ENCODE results near the gene IRF9. TPM values are rescaled to one million over a fixed set of nuclear protein-coding genes. Genes with fewer than 3 reads are reported as not detected.

The IRF9 gene
- total RNA-seq, 1 donor from 2014 or later = 25.1 TPM

DNA sequence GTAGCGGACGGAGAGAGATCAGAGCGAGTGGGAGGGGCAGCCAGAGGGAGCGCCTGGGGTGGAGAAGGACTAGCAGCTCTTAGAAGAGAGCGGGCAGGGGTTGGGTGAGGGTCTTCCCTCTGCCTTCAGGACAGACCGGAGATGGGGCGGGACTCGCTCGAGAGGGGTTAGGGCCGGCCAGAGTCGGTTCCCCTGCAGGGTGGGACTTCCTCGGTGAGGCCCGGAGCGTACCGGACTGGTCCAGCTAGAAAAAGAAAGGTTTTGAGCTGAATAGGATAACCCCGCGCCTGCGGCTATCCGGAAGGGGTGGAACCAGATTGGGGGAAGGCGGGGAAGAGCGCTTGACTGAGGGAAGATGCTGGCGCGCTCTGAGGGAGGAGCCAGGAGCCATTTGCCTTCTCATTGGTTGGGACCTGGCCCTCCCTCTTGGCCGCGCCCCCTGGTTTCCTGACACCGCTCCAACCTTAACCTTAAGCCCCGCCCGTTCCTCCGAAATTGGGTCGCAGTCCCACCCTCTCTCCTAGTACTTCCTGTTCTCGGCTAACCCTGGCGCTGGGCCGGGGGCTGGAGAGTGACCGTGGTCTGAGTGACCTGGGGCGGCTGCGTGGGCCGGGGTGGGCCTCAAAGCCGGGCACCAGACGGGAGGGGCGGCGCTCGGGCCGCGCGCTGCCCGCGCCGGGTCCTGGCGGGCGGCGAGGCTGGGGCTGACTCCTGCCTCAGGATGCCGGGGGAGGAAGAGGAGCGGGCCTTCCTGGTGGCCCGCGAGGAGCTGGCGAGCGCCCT, 13.9 kb upstream of the IRF9 start, which contains the start of gene RNF31:
RNF31 (plus strand) TSS at position 521 of the 783 bp plus-strand sequence; CDS start at position 722, 201 bp downstream.
- peak; percentile 87 for ATAC-seq
- DNase-seq (ENCODE audit: low spot score) = peak; percentile 98

DNA sequence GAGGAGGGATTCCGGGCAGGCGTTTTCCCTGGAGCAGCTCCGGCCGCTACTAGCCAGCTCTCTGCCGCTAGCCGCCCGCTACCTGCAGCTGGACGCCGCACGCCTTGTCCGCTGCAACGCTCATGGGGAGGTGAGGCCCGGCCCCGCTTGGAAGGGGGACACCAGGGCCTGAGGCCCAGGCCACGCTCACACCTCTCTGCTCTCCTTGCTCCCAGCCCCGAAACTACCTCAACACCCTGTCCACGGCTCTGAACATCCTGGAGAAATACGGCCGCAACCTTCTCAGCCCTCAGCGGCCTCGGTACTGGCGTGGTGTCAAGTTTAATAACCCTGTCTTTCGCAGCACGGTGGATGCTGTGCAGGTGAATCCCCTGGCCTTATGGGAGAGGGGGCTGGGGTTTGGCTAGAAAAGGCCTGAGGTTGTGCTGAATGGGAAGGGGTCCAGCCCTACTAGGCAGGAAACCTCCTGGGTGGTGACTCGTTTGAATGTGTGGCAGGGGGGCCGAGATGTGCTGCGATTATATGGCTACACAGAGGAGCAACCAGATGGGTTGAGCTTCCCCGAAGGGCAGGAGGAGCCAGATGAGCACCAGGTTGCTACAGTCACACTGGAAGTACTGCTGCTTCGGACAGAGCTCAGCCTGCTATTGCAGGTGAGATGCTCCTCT, 13.2 kb upstream of the IRF9 start:
- DNase-seq (ENCODE audit: low spot score) = no peak
- peak; percentile 0 for ATAC-seq

DNA sequence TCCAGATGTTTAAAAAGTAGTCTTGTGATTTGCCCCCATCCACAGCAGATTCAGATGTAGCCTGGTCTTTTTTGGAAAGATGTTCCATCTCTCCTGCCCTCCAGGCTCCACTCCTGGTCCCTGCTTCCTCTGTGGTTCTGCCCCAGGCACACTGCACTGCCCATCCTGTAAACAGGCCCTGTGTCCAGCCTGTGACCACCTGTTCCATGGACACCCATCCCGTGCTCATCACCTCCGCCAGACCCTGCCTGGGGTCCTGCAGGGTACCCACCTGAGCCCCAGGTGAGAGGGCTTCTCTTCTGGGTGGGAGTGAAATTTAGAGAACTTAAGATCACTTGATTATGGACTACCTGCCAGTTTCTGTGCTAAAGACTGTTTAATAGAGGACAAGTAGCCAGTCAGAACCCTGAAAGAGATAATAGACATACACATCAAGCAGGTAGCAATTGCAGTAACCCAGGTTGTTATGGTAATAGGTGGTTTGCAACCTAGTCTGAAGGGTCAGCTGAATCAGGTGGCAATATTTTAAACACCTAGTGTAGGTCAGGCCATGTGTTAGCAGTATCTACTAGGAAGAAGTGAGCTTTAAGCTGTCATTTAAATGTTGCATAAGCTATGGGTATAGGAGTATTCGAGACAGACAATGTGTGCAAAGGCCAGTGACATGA, 11.6 kb upstream of the IRF9 start:
- no peak for ATAC-seq
- DNase-seq (ENCODE audit: low spot score) = no peak

DNA sequence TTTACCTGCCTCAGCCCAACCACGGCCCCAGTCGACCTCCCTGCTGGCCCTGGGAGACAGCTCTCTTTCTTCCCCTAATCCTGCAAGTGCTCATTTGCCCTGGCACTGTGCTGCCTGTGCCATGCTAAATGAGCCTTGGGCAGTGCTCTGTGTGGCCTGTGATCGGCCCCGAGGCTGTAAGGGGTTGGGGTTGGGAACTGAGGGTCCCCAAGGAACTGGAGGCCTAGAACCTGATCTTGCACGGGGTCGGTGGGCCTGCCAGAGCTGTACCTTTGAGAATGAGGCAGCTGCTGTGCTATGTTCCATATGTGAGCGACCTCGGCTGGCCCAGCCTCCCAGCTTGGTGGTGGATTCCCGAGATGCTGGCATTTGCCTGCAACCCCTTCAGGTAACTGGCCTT, 11.0 kb upstream of the IRF9 start:
- DNase-seq (ENCODE audit: low spot score) (no peak), ATAC-seq (no peak)

DNA sequence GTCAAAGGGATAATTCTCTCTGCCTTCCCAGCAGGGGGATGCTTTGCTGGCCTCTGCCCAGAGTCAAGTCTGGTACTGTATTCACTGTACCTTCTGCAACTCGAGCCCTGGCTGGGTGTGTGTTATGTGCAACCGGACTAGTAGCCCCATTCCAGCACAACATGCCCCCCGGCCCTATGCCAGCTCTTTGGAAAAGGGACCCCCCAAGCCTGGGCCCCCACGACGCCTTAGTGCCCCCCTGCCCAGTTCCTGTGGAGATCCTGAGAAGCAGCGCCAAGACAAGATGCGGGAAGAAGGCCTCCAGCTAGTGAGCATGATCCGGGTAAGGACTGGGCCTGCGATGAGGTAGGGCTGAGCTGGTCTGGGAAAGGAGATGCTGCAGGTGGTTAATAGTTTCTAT, 10.5 kb upstream of the IRF9 start:
- DNase-seq (ENCODE audit: low spot score) = no peak
- ATAC-seq = no peak

DNA sequence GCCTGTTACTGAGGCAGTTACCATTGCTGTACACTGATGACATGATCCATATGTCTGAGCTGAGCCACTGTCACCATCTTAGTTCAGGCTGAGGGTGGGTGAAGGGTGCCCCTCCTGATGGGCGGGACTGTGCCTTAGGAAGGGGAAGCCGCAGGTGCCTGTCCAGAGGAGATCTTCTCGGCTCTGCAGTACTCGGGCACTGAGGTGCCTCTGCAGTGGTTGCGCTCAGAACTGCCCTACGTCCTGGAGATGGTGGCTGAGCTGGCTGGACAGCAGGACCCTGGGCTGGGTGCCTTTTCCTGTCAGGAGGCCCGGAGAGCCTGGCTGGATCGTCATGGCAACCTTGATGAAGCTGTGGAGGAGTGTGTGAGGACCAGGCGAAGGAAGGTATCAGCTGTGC, 10.1 kb upstream of the IRF9 start:
- ATAC-seq = no peak
- no peak for DNase-seq (ENCODE audit: low spot score)

DNA sequence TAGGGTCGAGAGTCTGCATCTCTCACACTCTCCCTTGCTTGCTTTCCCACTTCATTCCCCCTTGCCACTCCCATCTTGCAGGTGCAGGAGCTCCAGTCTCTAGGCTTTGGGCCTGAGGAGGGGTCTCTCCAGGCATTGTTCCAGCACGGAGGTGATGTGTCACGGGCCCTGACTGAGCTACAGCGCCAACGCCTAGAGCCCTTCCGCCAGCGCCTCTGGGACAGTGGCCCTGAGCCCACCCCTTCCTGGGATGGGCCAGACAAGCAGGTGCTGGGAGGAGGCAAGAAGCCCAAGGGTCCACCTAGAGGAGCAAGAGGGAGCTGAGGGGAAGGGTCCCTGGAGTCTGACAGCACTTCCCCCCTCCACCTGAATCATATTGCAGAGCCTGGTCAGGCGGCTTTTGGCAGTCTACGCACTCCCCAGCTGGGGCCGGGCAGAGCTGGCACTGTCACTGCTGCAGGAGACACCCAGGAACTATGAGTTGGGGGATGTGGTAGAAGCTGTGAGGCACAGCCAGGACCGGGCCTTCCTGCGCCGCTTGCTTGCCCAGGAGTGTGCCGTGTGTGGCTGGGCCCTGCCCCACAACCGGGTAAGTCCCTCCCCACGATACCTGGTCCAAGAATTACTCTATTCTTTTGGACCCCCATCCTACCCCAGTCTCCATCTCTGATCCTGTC, 9.5 kb upstream of the IRF9 start:
- no peak for DNase-seq (ENCODE audit: low spot score)
- ATAC-seq = no peak

DNA sequence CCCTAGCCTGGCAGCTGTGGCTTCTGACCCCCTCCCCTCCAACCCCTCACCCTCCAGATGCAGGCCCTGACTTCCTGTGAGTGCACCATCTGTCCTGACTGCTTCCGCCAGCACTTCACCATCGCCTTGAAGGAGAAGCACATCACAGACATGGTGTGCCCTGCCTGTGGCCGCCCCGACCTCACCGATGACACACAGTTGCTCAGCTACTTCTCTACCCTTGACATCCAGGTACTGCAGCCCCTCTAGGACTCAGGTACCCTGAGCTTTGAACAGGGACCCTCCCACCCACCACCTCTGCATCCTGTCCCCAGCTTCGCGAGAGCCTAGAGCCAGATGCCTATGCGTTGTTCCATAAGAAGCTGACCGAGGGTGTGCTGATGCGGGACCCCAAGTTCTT, 6.0 kb upstream of the IRF9 start:
- DNase-seq (ENCODE audit: low spot score) = no peak
- ATAC-seq = no peak

DNA sequence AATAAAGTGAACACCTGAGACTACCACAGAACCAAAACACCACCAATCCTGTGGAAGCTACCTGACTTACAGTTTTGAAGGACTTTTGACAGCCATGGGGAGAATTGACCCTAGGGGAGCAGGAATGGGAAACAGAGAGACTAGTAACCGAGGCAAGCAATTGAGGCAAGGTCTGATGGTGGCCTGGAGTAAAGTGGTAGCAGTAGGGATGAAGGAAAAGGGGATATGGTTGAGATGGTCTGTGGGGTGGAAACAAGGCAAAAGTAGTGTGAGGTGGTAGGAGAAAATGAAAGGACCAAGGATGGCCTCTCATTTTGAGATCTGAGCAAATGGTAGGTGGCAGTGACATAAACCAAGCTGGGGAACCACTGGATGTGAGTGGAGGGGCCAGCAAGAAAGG, 4.2 kb upstream of the IRF9 start:
- DNase-seq (ENCODE audit: low spot score) (no peak), ATAC-seq (no peak)

DNA sequence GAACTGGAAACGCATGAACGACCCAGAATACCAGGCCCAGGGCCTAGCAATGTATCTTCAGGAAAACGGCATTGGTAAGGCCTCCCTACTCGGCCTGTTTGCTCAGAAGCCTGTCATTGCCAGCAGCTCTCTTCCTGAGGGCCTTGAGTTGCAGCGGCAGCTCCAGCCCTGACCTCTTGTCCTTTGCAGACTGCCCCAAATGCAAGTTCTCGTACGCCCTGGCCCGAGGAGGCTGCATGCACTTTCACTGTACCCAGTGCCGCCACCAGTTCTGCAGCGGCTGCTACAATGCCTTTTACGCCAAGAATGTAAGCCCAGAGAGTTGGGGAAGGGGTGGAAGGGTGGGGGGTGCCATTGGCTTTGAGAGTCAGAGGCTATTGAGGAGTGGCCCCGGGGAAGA, 3.7 kb upstream of the IRF9 start:
- ATAC-seq (no peak), DNase-seq (ENCODE audit: low spot score) (no peak)

DNA sequence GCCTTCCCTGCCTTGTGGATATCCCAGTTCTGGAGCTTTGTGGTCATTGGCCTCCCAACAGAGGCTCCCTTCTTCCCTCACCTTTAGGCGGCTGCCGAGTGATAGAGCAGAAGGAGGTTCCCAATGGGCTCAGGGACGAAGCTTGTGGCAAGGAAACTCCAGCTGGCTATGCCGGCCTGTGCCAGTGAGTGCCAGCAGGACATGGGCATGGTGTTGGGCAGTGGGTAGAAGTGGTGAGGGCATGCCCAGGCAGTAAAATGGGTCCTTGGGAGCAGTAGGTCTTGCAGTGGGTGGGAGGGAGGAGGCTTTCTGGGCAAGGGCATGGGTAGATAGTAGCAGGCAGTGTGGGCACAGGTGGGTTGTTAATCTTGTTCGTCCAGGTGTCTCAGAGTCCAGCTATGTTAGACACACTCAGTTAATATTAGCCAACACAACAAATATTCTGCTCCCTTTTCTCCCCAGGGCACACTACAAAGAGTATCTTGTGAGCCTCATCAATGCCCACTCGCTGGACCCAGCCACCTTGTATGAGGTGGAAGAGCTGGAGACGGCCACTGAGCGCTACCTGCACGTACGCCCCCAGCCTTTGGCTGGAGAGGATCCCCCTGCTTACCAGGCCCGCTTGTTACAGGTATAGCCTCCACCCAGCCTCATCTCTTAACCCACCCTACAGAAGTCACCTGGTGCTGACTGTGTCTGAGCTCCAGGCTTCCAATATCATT, 1.1 kb upstream of the IRF9 start:
- no peak for ATAC-seq
- no peak for DNase-seq (ENCODE audit: low spot score)

DNA sequence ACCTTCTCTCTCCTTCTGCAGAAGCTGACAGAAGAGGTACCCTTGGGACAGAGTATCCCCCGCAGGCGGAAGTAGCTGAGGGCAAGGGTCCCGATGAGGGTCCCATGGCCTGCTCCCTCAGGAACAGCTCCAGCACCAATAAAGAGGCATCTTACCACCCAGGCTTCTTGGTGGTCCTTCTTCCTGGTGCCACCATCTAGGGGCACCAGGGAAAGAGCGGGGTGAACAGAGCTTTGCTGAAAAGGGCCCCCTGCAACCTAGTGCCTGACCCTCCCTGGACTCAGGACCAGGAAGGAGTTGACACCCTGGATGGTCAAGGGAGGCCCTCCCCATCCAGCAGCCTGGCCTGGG, 591 bp upstream of the IRF9 start:
- no peak for ATAC-seq
- DNase-seq (ENCODE audit: low spot score) = no peak

DNA sequence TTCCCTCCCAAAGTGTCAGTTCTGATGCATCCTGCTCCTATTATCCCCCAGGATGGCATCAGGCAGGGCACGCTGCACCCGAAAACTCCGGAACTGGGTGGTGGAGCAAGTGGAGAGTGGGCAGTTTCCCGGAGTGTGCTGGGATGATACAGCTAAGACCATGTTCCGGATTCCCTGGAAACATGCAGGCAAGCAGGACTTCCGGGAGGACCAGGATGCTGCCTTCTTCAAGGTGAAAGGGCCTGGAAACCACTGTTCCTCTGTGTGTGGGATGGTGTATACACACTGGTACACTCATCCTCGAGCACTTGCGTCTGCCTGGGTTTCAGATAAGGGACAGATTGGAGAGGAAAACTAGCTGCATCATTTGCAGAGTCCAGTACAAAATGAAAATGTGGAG, 1.0 kb downstream of the IRF9 start:
- DNase-seq (ENCODE audit: low spot score) = no peak
- no peak for ATAC-seq

DNA sequence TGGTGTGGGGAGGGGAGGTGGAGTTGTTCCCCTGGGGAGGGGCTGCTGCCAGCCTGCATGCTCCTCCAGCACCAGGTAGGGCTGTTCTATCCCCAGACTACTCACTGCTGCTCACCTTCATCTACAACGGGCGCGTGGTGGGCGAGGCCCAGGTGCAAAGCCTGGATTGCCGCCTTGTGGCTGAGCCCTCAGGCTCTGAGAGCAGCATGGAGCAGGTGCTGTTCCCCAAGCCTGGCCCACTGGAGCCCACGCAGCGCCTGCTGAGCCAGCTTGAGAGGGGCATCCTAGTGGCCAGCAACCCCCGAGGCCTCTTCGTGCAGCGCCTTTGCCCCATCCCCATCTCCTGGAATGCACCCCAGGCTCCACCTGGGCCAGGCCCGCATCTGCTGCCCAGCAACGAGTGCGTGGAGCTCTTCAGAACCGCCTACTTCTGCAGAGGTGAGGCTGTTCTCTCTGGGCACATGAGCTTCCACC, 3.5 kb downstream of the IRF9 start:
- DNase-seq (ENCODE audit: low spot score) = no peak
- ATAC-seq = no peak

DNA sequence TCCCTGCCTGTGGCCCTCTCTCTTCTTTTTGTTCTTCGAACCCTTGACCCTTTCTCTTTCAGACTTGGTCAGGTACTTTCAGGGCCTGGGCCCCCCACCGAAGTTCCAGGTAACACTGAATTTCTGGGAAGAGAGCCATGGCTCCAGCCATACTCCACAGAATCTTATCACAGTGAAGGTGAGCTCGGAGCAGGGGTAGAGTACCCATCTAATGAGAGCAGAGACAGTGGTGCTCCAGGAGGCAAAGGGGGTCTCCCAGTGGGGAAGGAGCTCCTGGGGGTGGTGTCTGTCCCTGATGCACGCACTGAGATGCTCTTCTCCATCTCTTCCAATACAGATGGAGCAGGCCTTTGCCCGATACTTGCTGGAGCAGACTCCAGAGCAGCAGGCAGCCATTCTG, 4.7 kb downstream of the IRF9 start:
- ATAC-seq = no peak
- DNase-seq (ENCODE audit: low spot score) = no peak

DNA sequence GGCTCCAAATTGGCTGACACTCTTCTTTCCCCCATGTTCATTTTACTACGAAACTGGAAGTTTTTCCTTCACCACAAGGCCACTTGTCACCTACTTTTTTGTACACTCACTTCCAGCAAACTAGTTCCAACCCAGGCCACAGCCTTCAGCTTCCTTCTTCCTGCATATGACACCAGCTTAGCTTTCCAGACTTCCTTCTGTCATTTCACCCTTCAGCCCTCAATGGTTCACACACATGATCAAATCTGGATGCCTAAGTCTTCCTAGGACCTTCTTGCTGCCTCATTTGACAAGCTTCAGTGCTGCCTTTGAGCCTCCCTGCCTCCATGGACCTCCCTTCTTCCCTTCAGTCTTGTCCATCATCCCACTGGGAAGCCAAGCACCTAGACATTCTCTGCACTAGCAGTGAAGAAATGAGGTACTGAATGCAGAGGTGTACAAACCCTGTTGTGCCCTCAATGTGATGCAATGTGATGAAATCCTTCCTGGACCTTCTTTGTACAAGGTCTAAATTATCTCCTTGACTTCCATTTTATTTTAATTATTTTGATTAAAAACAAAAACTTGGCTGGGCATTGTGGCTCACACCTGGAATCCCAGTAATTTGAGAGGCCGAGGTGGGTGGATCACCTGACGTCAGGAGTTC, 6.5 kb downstream of the IRF9 start:
- no peak for ATAC-seq
- DNase-seq (ENCODE audit: low spot score) = no peak

DNA sequence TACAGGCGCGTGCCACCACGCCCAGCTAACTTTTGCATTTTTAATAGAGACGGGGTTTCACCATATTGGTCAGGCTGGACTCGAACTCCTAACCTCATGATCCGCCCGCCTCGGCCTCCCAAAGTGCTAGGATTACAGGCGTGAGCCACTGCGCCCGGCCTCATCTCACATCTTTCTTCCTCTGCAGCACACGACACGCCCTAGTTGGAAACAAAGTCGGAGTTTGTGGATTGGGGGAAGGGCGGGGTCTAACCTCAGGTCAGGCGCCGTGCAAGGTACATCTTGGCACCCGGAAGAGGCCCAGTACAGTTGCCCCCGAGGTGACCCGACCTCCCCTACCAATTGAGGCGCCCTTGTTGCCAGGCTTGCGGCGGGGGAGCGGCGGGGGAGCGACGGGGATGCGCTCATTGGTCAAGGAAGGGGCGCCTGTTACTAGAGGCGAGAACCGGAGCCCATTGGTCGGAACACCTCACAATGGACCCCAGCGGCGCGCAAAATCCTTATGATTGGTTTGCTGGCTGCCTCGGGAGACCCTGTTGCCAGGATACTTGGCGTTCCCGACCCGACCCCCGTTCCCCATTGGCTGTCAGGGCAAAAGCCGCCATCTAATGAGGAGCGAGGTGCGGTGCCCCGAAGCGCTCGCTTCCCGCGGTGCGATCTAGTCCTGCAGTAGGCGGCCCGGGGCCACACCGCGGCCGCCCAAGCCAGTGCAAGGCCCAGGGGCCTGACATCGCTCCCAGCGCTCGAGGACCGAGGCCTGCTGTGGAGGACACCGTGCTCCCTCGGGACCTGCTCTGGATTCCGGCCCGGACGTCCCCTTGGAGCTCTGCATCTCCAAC, 10.6 kb downstream of the IRF9 start, which contains the start of gene REC8:
REC8 (plus strand) TSS at position 659 of the 839 bp plus-strand sequence. CDS start 473 bp downstream, outside the sequence.
- DNase-seq (ENCODE audit: low spot score) (no peak), ATAC-seq (peak; percentile 50)

DNA sequence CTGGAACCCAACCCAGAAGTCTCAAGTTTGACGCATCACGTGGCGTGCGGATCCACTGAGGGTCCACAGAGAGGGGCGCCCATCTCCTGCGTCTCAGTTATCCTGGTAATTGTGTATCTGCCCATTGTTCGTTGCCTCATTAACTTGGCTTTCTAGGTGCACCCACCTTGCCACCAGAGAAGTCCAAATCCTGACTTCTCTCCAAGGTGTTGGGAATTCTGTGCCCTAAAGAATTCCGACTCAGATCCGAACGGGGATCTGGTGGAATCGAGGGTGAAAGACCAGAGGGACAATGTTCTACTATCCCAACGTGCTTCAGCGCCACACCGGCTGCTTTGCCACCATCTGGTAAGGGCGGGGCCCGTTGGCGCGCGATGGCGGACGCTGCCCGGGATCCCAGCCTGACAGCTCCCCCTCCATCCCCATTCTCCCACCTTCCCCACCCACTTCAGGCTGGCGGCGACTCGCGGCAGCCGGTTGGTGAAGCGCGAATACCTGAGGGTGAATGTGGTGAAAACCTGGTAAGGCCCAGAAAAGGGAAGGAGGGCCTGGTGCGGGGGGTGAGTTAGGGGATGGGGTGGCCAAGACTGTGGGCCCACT, 11.3 kb downstream of the IRF9 start:
- no peak for ATAC-seq

DNA sequence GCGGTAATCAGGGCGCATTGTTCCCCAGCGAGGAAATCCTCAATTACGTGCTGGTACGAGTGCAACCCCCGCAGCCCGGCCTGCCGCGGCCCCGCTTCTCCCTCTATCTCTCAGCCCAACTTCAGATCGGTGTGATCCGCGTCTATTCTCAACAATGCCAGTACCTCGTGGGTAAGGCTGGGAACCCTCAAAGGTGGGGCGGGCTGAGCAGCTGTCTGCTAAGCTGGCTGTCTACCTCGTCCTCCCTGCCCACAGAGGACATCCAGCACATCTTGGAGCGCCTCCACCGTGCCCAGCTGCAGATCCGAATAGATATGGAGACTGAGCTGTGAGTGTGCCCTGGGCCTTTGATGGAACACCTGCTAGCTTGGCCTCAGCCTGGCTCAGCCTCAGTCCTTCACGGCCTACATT, 11.8 kb downstream of the IRF9 start:
- DNase-seq (ENCODE audit: low spot score) (no peak), ATAC-seq (no peak)

More for the DNA sequence above, 11.3 kb downstream of the IRF9 start:
- DNase-seq (ENCODE audit: low spot score) = no peak
